H9 (cell line): ENCODE measurements around the gene TEC. TPM values are rescaled to one million over a fixed set of nuclear protein-coding genes. Genes with fewer than 3 reads are reported as not detected.

ENCODE experiments used
- DNase-seq: peaks from one replicate; pipeline ENCODE4 v3.0.0-alpha.2; 2017
- H2AFZ ChIP-seq: one replicate; pipeline ENCODE4 v1.6.1; 2013; ENCODE audit warnings: mild to moderate bottlenecking, low read length, control low read depth, moderate library complexity
- H2AK5ac ChIP-seq: 2 replicates; pipeline ENCODE4 v1.6.1; 2013; ENCODE audit warnings: low read length, control low read depth, mixed read lengths; ENCODE audit not compliant: insufficient read length
- H2BK120ac ChIP-seq: one replicate; pipeline ENCODE4 v1.6.1; 2013; ENCODE audit warnings: low read depth, mild to moderate bottlenecking, low read length, control low read depth, inconsistent platforms; ENCODE audit not compliant: poor library complexity, severe bottlenecking
- H2BK12ac ChIP-seq: 2 replicates; pipeline ENCODE4 v1.6.1; 2013; ENCODE audit warnings: low read length, control low read depth, mixed read lengths, low read depth; ENCODE audit not compliant: insufficient read length
- H2BK15ac ChIP-seq: 2 replicates; pipeline ENCODE4 v1.6.1; 2013; ENCODE audit warnings: low read depth, low read length, control low read depth
- H2BK20ac ChIP-seq: one replicate; pipeline ENCODE4 v1.6.1; 2013; ENCODE audit warnings: low read depth, mild to moderate bottlenecking, low read length, control low read depth, inconsistent platforms; ENCODE audit not compliant: poor library complexity, severe bottlenecking
- H2BK5ac ChIP-seq: 2 replicates; pipeline ENCODE4 v1.6.1; 2013; ENCODE audit warnings: low read length, control low read depth, mixed read lengths; ENCODE audit not compliant: insufficient read length
- H3K14ac ChIP-seq: 2 replicates; pipeline ENCODE4 v1.6.1; 2013; ENCODE audit warnings: low read length, control low read depth; ENCODE audit not compliant: insufficient read depth
- H3K18ac ChIP-seq: 2 replicates; pipeline ENCODE4 v1.6.1; 2013; ENCODE audit warnings: low read depth, mild to moderate bottlenecking, mixed read lengths, low read length, control low read depth; ENCODE audit not compliant: insufficient read length
- H3K23ac ChIP-seq: 2 replicates; pipeline ENCODE4 v1.6.1; 2013; ENCODE audit warnings: low read length, control low read depth, mixed read lengths, low read depth; ENCODE audit not compliant: insufficient read length
- H3K23me2 ChIP-seq: 2 replicates; pipeline ENCODE4 v1.6.1; 2013; ENCODE audit warnings: low read depth, mild to moderate bottlenecking, mixed read lengths, low read length, control low read depth; ENCODE audit not compliant: insufficient read length, poor library complexity, severe bottlenecking
- H3K27ac ChIP-seq: 2 replicates; pipeline ENCODE4 v1.5.1; 2013; ENCODE audit warnings: low read length, control low read depth, mixed read lengths, low read depth; ENCODE audit not compliant: insufficient read length
- H3K27me3 ChIP-seq: 2 replicates; pipeline ENCODE4 v1.6.1; 2013; ENCODE audit warnings: low read length, control low read depth, inconsistent platforms; ENCODE audit not compliant: insufficient read depth
- H3K4ac ChIP-seq: 2 replicates; pipeline ENCODE4 v1.6.1; 2013; ENCODE audit warnings: low read depth, mild to moderate bottlenecking, control low read depth, inconsistent platforms, low read length, moderate library complexity
- H3K4me1 ChIP-seq: 2 replicates; pipeline ENCODE4 v1.6.1; 2013; ENCODE audit warnings: low read length, control low read depth, inconsistent platforms; ENCODE audit not compliant: insufficient read depth
- H3K4me2 ChIP-seq: 2 replicates; pipeline ENCODE4 v1.6.1; 2013; ENCODE audit warnings: low read length, control low read depth, mixed read lengths; ENCODE audit not compliant: insufficient read length, insufficient read depth
- H3K56ac ChIP-seq: 2 replicates; pipeline ENCODE4 v1.6.1; 2013; ENCODE audit warnings: low read depth, mild to moderate bottlenecking, mixed read lengths, low read length, control low read depth; ENCODE audit not compliant: insufficient read length
- H3K79me1 ChIP-seq: 2 replicates; pipeline ENCODE4 v1.6.1; 2013; ENCODE audit warnings: low read depth, mild to moderate bottlenecking, moderate library complexity, low read length, control low read depth, inconsistent platforms; ENCODE audit not compliant: insufficient read depth, poor library complexity, severe bottlenecking
- H3K79me2 ChIP-seq: 2 replicates; pipeline ENCODE4 v1.6.1; 2013; ENCODE audit warnings: low read length, control low read depth, inconsistent platforms; ENCODE audit not compliant: insufficient read depth
- H3K9ac ChIP-seq: 2 replicates; pipeline ENCODE4 v1.6.1; 2013; ENCODE audit warnings: low read length, control low read depth, mixed read lengths; ENCODE audit not compliant: insufficient read length; ENCODE audit errors: extremely low read depth
- H3K9me3 ChIP-seq: one replicate; pipeline ENCODE4 v1.6.1; 2013; ENCODE audit warnings: low read depth, low read length, inconsistent platforms; ENCODE audit not compliant: control insufficient read depth
- H3T11ph ChIP-seq: one replicate; pipeline ENCODE4 v1.6.1; 2013; ENCODE audit warnings: mild to moderate bottlenecking, low read length, control low read depth, inconsistent platforms
- H4K20me1 ChIP-seq: one replicate; pipeline ENCODE4 v1.6.1; 2013; ENCODE audit not compliant: control insufficient read depth, insufficient read length, insufficient read depth
- H4K5ac ChIP-seq: 2 replicates; pipeline ENCODE4 v1.6.1; 2013; ENCODE audit warnings: low read depth, mild to moderate bottlenecking, mixed read lengths, low read length, control low read depth; ENCODE audit not compliant: insufficient read length
- H4K8ac ChIP-seq: replicated peaks from 2 replicates; pipeline ENCODE4 v1.6.1; 2013; ENCODE audit warnings: low read length, control low read depth, mixed read lengths, low read depth; ENCODE audit not compliant: insufficient read length
- H4K91ac ChIP-seq: 2 replicates; pipeline ENCODE4 v1.6.1; 2013; ENCODE audit warnings: low read depth, mild to moderate bottlenecking, moderate library complexity, mixed read lengths, low read length, control low read depth; ENCODE audit not compliant: insufficient read length
- H3K27ac Mint-ChIP-seq, 3 experiments: 2 replicates in 2 of 3; 3 replicates in 1 of 3; pipeline ENCODE4 v1.8.0; 2020 to 2021; ENCODE audit warnings: mixed read lengths in 3 of 3, mild to moderate bottlenecking in 1 of 3, moderate library complexity in 1 of 3
- H3K27me3 Mint-ChIP-seq: 2 replicates; pipeline ENCODE4 v1.8.0; 2021; ENCODE audit warnings: low read depth, mild to moderate bottlenecking, moderate library complexity, mixed read lengths
- H3K36me3 Mint-ChIP-seq, 3 experiments: 2 replicates in 2 of 3; 3 replicates in 1 of 3; pipeline ENCODE4 v1.8.0; 2020 to 2021; ENCODE audit warnings: low read depth in 3 of 3, mixed read lengths in 3 of 3; ENCODE audit not compliant: insufficient read depth in 1 of 3
- H3K4me1 Mint-ChIP-seq, 2 experiments: 2 replicates each; pipeline ENCODE4 v1.8.0; 2020; ENCODE audit warnings: mixed read lengths in 2 of 2
- H3K4me3 Mint-ChIP-seq, 2 experiments: 2 replicates in 1 of 2; 3 replicates in 1 of 2; pipeline ENCODE4 v1.8.0; 2020 to 2021; ENCODE audit warnings: mild to moderate bottlenecking in 2 of 2, mixed read lengths in 2 of 2, moderate library complexity in 1 of 2
- H3K9me3 Mint-ChIP-seq, 2 experiments: 2 replicates in 1 of 2; 3 replicates in 1 of 2; pipeline ENCODE4 v1.8.0; 2020; ENCODE audit warnings: mild to moderate bottlenecking in 2 of 2, mixed read lengths in 2 of 2, moderate library complexity in 1 of 2
- CTCF ChIP-seq: fragments of 200-600 bp; sonication (generic); conservative IDR thresholded peaks from 3 replicates; pipeline ENCODE4 v1.8.0; 2021; ENCODE audit warnings: antibody characterized with exemption, mild to moderate bottlenecking
- WGBS: extraction: QIAGEN DNeasy Blood & Tissue Kit; methylation state at CpG from one replicate; pipeline ENCODE4 v1.1.7; 2013; ENCODE audit warnings: missing lambda C conversion rate, low lambda C conversion rate, mixed read lengths; ENCODE audit not compliant: insufficient read length; ENCODE audit errors: extremely low coverage; 5-methylcytosine and 5-hydroxymethylcytosine counted together
- total RNA-seq: library from RNA; stranded (reverse); gene quantifications from 2 replicates; pipeline ENCODE4 v1.2.1, GENCODE V29; 2021

Gene TEC
- total RNA-seq, 1 experiment from 2014 or later, result 1.8 TPM

- no peaks in the 10 kb centered on the region for H3K27me3 Mint-ChIP-seq
- no peak for DNase-seq
- H3K4me3 Mint-ChIP-seq, result no peak overlapping the region
- no peak overlapping the region for H2AK5ac ChIP-seq
- H3K4me1 ChIP-seq, result peaks cover 3% of the 10 kb centered on the region; the same call in 1 of the 2 replicates
- no peak overlapping the region for H2BK20ac ChIP-seq
- peaks cover 11 to 14% of the 10 kb centered on the region in 2 experiments for H3K4me1 Mint-ChIP-seq
- H2BK15ac ChIP-seq, result no peak overlapping the region
- no peak overlapping the region for H2BK120ac ChIP-seq
- no peaks in the 10 kb centered on the region for H3K23me2 ChIP-seq
- H3K56ac ChIP-seq, result no peak overlapping the region
- no peak overlapping the region for H3K4me2 ChIP-seq
- H3K14ac ChIP-seq, result no peak overlapping the region
- WGBS, result no CpG with 5 or more reads among the region's 4 CpGs
- no peaks in the 10 kb centered on the region for H3K36me3 Mint-ChIP-seq
- no peak overlapping the region for H3K4ac ChIP-seq
- H3K27ac Mint-ChIP-seq, result no peak overlapping the region
- H4K91ac ChIP-seq, result no peak overlapping the region
- no peak overlapping the region for H3K9ac ChIP-seq
- H3K23ac ChIP-seq, result no peak overlapping the region
- no peak overlapping the region for H2BK12ac ChIP-seq
- no peaks in the 10 kb centered on the region for H3K9me3 Mint-ChIP-seq
- H4K5ac ChIP-seq, result no peak overlapping the region
- no peaks in the 10 kb centered on the region for H3K27me3 ChIP-seq
- no peaks in the 10 kb centered on the region for H3K79me1 ChIP-seq
- H3K9me3 ChIP-seq, result no peaks in the 10 kb centered on the region
- H3K27ac ChIP-seq, result no peak overlapping the region
- H2AFZ ChIP-seq, result no peak overlapping the region
- H2BK5ac ChIP-seq, result no peak overlapping the region
- no peak overlapping the region for H3K18ac ChIP-seq
- H4K20me1 ChIP-seq, result no peaks in the 10 kb centered on the region
- no peaks in the 10 kb centered on the region for H3K79me2 ChIP-seq
- no peak for TF ChIP-seq CTCF
- H3T11ph ChIP-seq, result no peak overlapping the region
- H4K8ac ChIP-seq, result no peak overlapping the region
Observed at GRCh38 chr4:48237996-48238645, 31.5 kb downstream of the TEC start.
